Renal cortical epithelial cell (primary cell): ENCODE results near the gene UTF1. TPM values are rescaled to one million over a fixed set of nuclear protein-coding genes. Genes with fewer than 3 reads are reported as not detected.

Experiments used
- DNase-seq: peaks from one replicate; pipeline ENCODE4 v3.0.0-alpha.2; 2011; ENCODE audit warnings: low read depth
- total RNA-seq: library from RNA; depleted of rRNA; stranded (reverse); fragments of >200 nt; gene quantifications from 2 replicates; pipeline ENCODE4 v1.2.3, GENCODE V29; 2014

The UTF1 gene
- total RNA-seq, 1 donor from 2014 or later: not detected

- DNase-seq: peak; percentile 81
Observed at GRCh38 chr10:133278577-133279265, 48.7 kb downstream of the UTF1 start.

GRCh38 chr10:133279326-133280226 is 49.6 kb downstream of the UTF1 start:
- DNase-seq: no peak

- DNase-seq: no peak
Observed at GRCh38 chr10:133280391-133281059, 50.5 kb downstream of the UTF1 start.

GRCh38 chr10:133281084-133281483 is 51.1 kb downstream of the UTF1 start:
- no peak for DNase-seq

Other genes starting within 250 kb of the UTF1 start
- gene ADGRA1, start 142.3 kb upstream of the UTF1 start, total RNA-seq: not detected in 2 replicates
- 0.25 TPM in 1 of 2 replicates, not detected in the other for gene KNDC1, start 70.0 kb upstream of the UTF1 start, total RNA-seq
- not detected in 2 replicates for gene VENTX, start 7.6 kb downstream of the UTF1 start, total RNA-seq
- 1.6 and 15.8 TPM in 2 replicates for gene ADAM8, start 46.7 kb downstream of the UTF1 start, total RNA-seq
- gene TUBGCP2, start 78.7 kb downstream of the UTF1 start, total RNA-seq: 76.0 and 77.1 TPM in 2 replicates
- gene ZNF511, start 78.7 kb downstream of the UTF1 start, total RNA-seq: 14.6 and 38.6 TPM in 2 replicates
- not detected in 2 replicates for gene CALY, start 106.7 kb downstream of the UTF1 start, total RNA-seq
- not detected in 2 replicates for gene PRAP1, start 117.2 kb downstream of the UTF1 start, total RNA-seq
- gene FUOM, start 127.8 kb downstream of the UTF1 start, total RNA-seq: 6.3 and 56.8 TPM in 2 replicates
- gene ECHS1, start 143.1 kb downstream of the UTF1 start, total RNA-seq: 110 and 133 TPM in 2 replicates
- 7.8 and 17.7 TPM in 2 replicates for gene PAOX, start 149.0 kb downstream of the UTF1 start, total RNA-seq
- gene MTG1, start 163.9 kb downstream of the UTF1 start, total RNA-seq: 35.8 and 46.6 TPM in 2 replicates
- gene SPRN, start 194.4 kb downstream of the UTF1 start, total RNA-seq: 0.17 and 0.35 TPM in 2 replicates
- gene SCART1, start 223.7 kb downstream of the UTF1 start, total RNA-seq: 0.35 and 1.4 TPM in 2 replicates